ENCODE measurements around the gene C1QTNF8. TPM values are rescaled to one million over a fixed set of nuclear protein-coding genes. Genes with fewer than 3 reads are reported as not detected.
"Not testable (repeated sequence)": the region's sequence is repeated elsewhere in the genome, so short reads cannot be mapped to it uniquely, and the experiment has no call there.

Gene C1QTNF8
- total RNA-seq, 1 experiment from 2014 or later, result not detected

DNA sequence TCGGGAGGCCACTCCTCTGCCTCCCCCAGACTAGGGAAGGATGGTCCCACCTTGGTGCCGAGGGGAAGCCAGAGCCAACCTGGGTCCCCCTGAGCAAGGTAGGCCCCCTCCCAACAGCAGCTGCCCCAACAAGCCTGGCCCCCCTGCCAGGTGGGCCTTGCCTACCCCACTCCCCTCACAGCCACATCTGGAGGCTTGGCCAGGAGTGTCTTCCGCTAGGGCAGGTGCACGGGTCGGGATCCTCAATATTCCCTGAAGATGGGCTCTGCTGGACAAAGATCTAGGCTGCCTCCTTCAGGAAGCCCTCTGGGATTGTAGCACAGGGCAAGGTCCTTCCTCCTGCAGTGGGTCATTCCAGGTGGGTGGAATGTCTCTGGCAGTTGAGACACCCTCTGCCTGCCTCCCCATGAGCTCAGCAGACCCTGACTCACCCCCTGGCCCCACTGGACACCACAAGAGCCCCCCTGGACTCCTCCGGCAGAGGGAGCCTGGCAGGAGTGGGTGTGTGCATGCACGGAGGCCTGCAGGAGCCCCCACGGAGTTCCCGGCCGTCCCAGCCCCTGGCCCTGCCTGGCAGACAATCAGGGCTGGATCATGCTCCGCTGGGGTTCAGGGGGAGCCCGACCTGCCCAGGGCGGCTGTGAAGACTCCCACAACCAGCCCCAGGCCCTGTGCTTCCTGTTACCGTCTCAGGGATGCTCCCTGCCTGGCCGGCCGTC is 435 bp downstream of the C1QTNF8 start:
- Histone ChIP-seq H3K9ac (ENCODE audit: low read length) (no peak overlapping the region), H3K4me2 (ENCODE audit: low read depth, low read length, poor library complexity, severe bottlenecking) (no peak overlapping the region), H2AFZ (ENCODE audit: low read length) (no peak overlapping the region), H3K27ac (ENCODE audit: low read length) (no peak overlapping the region), H3K4me3 (ENCODE audit: low read length) (no peak overlapping the region), H3K79me2 (ENCODE audit: low read length) (no peaks in the 10 kb centered on the region), H3K27me3 (ENCODE audit: low read length) (no peaks in the 10 kb centered on the region), H3K9me2 (replicated peaks; ENCODE audit: insufficient read depth, low read length) (no peaks in the 10 kb centered on the region), H3K4me1 (ENCODE audit: low read length) (peaks cover 3% of the 10 kb centered on the region; the same call in 1 of the 2 replicates), H4K20me1 (ENCODE audit: insufficient read depth, low read depth, low read length) (peaks cover 8% of the 10 kb centered on the region; the same call in 1 of the 2 replicates), H3K36me3 (ENCODE audit: insufficient read depth, low read length) (no peaks in the 10 kb centered on the region), H3K9me3 (ENCODE audit: low read length) (no peaks in the 10 kb centered on the region)
- no peak for DNase-seq

DNA sequence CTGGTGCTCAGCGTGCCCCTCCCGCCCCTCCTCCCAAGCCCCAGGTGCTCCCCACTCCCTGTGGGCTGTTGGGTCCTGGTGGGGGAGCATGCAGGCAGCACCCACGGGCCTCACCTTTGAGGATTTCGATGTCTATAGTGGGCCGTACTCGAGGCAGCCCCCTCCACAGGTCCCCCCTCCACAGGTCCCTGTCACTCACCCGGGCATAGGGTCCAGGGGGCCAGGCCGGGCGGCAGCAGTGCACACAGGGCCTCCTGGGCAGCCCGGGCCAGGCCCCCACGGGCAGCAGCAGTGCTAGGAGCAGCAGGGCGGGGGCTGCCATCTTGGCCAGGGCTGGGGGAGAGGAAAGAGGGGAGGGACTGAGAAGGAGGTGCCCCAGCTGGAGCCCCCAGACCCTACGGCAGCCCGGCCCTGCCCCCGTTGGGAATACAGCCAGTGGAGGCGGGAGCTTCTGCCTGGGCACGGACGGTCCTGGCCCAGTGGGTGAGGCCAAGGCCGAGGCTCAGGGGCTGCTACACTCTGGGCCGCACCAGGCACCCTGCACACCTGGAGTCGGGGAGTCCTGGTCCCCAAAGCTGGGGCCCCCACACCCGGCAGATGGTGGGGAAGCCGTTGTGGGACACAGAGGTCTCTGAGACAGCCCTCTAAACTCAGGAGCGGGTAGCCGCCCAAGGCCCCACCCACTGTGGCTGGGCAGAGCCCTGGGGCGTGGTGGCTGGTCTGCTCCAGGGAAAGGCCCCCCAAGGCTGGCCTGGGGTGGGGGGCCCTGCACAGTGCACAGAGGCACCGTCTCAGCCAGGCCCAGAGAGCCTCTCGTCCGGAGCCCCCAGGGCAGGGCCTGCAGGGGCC is 1.2 kb downstream of the C1QTNF8 start:
- Histone ChIP-seq H3K27me3 (ENCODE audit: low read length) (no peaks in the 10 kb centered on the region), H3K27ac (ENCODE audit: low read length) (no peak overlapping the region), H2AFZ (ENCODE audit: low read length) (no peak overlapping the region), H3K9me2 (replicated peaks; ENCODE audit: insufficient read depth, low read length) (no peaks in the 10 kb centered on the region), H3K4me2 (ENCODE audit: low read depth, low read length, poor library complexity, severe bottlenecking) (no peak overlapping the region), H3K4me1 (ENCODE audit: low read length) (peaks cover 3% of the 10 kb centered on the region; the same call in 1 of the 2 replicates), H3K9ac (ENCODE audit: low read length) (no peak overlapping the region), H3K79me2 (ENCODE audit: low read length) (no peaks in the 10 kb centered on the region), H3K4me3 (ENCODE audit: low read length) (no peak overlapping the region), H3K9me3 (ENCODE audit: low read length) (no peaks in the 10 kb centered on the region), H3K36me3 (ENCODE audit: insufficient read depth, low read length) (no peaks in the 10 kb centered on the region), H4K20me1 (ENCODE audit: insufficient read depth, low read depth, low read length) (peaks cover 8% of the 10 kb centered on the region; the same call in 1 of the 2 replicates)
- DNase-seq, result peak; percentile 64

DNA sequence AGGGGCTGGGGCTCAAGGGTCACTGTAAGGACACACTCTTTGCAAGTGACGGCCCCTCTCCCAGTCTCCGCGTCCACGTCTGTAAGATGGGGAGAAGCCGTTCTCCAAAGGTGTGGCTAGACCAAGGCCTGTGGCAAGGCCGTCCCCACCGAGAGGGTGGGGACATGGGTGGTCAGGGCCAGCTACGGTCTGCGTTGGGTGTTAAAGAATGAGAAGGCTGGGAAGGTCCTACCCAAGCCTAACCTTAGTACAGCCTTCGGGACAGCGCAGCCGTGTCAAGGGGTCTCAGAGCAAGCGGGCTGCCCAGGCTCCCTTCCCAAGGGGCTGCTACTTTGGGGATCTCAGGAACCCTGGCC is 1.9 kb downstream of the C1QTNF8 start:
- Histone ChIP-seq H3K4me1 (ENCODE audit: low read length) (peaks cover 3% of the 10 kb centered on the region; the same call in 1 of the 2 replicates), H3K79me2 (ENCODE audit: low read length) (no peaks in the 10 kb centered on the region), H2AFZ (ENCODE audit: low read length) (no peak overlapping the region), H4K20me1 (ENCODE audit: insufficient read depth, low read depth, low read length) (peaks cover 8% of the 10 kb centered on the region; the same call in 1 of the 2 replicates), H3K27ac (ENCODE audit: low read length) (no peak overlapping the region), H3K27me3 (ENCODE audit: low read length) (no peaks in the 10 kb centered on the region), H3K9me2 (replicated peaks; ENCODE audit: insufficient read depth, low read length) (no peaks in the 10 kb centered on the region), H3K4me2 (ENCODE audit: low read depth, low read length, poor library complexity, severe bottlenecking) (no peak overlapping the region), H3K9me3 (ENCODE audit: low read length) (no peaks in the 10 kb centered on the region), H3K9ac (ENCODE audit: low read length) (no peak overlapping the region), H3K36me3 (ENCODE audit: insufficient read depth, low read length) (no peaks in the 10 kb centered on the region), H3K4me3 (ENCODE audit: low read length) (no peak overlapping the region)
- no peak for DNase-seq

DNA sequence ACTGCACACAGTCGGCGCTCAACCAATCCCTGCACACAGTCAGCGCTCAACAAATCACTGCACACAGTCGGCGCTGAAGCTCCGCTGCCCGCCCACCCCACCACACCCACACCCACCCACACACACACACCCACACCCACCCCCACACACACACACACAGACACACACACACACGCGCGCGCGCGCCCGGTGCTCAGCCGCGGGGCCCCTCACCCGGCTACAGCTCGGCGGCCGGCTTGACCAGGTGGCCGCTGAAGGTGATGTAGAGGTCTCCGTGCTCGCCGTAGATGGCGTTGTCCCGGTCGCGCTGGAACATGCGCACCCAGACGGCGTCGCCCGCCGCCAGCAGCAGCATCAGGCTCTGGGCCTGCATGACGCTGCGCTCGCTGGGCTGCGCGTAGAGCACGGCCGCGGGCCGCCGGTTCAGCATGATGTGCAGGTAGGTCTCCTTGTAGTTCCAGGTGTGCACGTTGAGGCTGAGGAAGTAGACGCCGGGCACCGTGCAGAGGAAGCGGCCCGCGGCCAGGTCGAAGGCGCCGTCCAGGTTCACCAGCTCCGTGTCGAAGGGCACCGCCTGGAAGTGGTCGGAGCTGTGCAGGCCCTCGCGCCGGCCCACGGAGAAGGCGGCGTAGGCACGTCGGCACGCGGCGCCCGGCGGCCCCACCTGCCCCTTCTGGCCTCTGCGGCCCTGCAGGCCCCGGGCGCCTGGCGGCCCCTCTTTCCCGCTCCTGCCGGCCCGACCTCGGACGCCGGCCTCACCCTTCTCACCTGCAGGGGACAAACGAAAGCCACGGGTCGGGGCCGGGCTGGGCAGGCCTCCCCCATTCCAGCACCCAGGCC is 2.5 kb downstream of the C1QTNF8 start:
- Histone ChIP-seq H3K36me3 (ENCODE audit: insufficient read depth, low read length) (no peaks in the 10 kb centered on the region), H3K9ac (ENCODE audit: low read length) (no peak overlapping the region), H3K4me2 (ENCODE audit: low read depth, low read length, poor library complexity, severe bottlenecking) (no peak overlapping the region), H3K79me2 (ENCODE audit: low read length) (no peaks in the 10 kb centered on the region), H3K4me1 (ENCODE audit: low read length) (peaks cover 3% of the 10 kb centered on the region; the same call in 1 of the 2 replicates), H2AFZ (ENCODE audit: low read length) (no peak overlapping the region), H3K9me3 (ENCODE audit: low read length) (no peaks in the 10 kb centered on the region), H3K9me2 (replicated peaks; ENCODE audit: insufficient read depth, low read length) (no peaks in the 10 kb centered on the region), H3K27me3 (ENCODE audit: low read length) (no peaks in the 10 kb centered on the region), H4K20me1 (ENCODE audit: insufficient read depth, low read depth, low read length) (peaks cover 8% of the 10 kb centered on the region; the same call in 1 of the 2 replicates), H3K4me3 (ENCODE audit: low read length) (no peak overlapping the region), H3K27ac (ENCODE audit: low read length) (no peak overlapping the region)
- DNase-seq, result no peak

DNA sequence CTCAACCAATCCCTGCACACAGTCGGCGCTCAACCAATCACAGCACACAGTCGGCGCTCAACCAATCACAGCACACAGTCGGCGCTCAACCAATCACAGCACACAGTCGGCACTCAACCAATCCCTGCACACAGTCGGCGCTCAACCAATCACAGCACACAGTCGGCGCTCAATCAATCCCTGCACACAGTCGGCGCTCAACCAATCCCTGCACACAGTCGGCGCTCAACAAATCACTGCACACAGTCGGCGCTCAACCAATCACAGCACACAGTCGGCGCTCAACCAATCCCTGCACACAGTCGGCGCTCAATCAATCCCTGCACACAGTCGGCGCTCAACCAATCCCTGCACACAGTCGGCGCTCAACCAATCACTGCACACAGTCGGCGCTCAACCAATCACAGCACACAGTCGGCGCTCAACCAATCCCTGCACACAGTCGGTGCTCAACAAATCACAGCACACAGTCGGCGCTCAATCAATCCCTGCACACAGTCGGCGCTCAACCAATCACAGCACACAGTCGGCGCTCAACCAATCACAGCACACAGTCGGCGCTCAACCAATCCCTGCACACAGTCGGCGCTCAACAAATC is 3.3 kb downstream of the C1QTNF8 start:
- not testable (repeated sequence) for H3K27ac ChIP-seq (ENCODE audit: low read length); H3K79me2 ChIP-seq (ENCODE audit: low read length); H4K20me1 ChIP-seq (ENCODE audit: insufficient read depth, low read depth, low read length); H3K9me3 ChIP-seq (ENCODE audit: low read length); H3K4me1 ChIP-seq (ENCODE audit: low read length); H3K4me3 ChIP-seq (ENCODE audit: low read length); H3K36me3 ChIP-seq (ENCODE audit: insufficient read depth, low read length); H3K9ac ChIP-seq (ENCODE audit: low read length); H3K4me2 ChIP-seq (ENCODE audit: low read depth, low read length, poor library complexity, severe bottlenecking); H3K27me3 ChIP-seq (ENCODE audit: low read length); H3K9me2 ChIP-seq (replicated peaks; ENCODE audit: insufficient read depth, low read length); H2AFZ ChIP-seq (ENCODE audit: low read length); DNase-seq

DNA sequence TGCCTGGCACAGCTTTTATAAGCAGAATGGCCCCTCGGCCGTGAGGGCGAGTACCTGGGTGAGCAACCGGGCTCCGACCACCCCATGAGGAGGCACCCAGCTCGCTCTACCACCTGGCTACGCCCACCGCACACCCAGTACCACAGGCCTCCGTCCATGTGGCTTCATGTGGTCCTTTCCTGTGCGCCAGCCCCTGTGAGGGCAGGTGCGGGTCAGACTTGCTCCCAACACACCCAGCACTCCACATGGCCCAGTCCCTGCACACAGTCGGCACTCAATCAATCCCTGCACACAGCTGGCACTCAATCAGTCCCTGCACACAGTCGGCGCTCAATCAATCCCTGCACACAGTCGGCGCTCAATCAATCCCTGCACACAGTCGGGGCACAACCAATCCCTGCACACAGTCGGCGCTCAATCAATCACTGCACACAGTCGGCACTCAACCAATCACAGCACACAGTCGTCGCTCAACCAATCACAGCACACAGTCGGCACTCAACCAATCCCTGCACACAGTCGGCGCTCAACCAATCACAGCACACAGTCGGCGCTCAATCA is 4.0 kb downstream of the C1QTNF8 start:
- DNase-seq, result no peak
- H3K27me3 ChIP-seq (ENCODE audit: low read length), result no peaks in the 10 kb centered on the region
- H3K4me3 ChIP-seq (ENCODE audit: low read length), result no peak overlapping the region
- no peaks in the 10 kb centered on the region for H3K4me1 ChIP-seq (ENCODE audit: low read length)
- no peak overlapping the region for H3K27ac ChIP-seq (ENCODE audit: low read length)
- H3K4me2 ChIP-seq (ENCODE audit: low read depth, low read length, poor library complexity, severe bottlenecking), result no peak overlapping the region
- H2AFZ ChIP-seq (ENCODE audit: low read length), result no peak overlapping the region
- H3K9me2 ChIP-seq (replicated peaks; ENCODE audit: insufficient read depth, low read length), result no peaks in the 10 kb centered on the region
- no peaks in the 10 kb centered on the region for H3K9me3 ChIP-seq (ENCODE audit: low read length)
- no peak overlapping the region for H3K9ac ChIP-seq (ENCODE audit: low read length)
- H4K20me1 ChIP-seq (ENCODE audit: insufficient read depth, low read depth, low read length), result peaks cover 8% of the 10 kb centered on the region; the same call in 1 of the 2 replicates
- H3K79me2 ChIP-seq (ENCODE audit: low read length), result no peaks in the 10 kb centered on the region
- H3K36me3 ChIP-seq (ENCODE audit: insufficient read depth, low read length), result no peaks in the 10 kb centered on the region

DNA sequence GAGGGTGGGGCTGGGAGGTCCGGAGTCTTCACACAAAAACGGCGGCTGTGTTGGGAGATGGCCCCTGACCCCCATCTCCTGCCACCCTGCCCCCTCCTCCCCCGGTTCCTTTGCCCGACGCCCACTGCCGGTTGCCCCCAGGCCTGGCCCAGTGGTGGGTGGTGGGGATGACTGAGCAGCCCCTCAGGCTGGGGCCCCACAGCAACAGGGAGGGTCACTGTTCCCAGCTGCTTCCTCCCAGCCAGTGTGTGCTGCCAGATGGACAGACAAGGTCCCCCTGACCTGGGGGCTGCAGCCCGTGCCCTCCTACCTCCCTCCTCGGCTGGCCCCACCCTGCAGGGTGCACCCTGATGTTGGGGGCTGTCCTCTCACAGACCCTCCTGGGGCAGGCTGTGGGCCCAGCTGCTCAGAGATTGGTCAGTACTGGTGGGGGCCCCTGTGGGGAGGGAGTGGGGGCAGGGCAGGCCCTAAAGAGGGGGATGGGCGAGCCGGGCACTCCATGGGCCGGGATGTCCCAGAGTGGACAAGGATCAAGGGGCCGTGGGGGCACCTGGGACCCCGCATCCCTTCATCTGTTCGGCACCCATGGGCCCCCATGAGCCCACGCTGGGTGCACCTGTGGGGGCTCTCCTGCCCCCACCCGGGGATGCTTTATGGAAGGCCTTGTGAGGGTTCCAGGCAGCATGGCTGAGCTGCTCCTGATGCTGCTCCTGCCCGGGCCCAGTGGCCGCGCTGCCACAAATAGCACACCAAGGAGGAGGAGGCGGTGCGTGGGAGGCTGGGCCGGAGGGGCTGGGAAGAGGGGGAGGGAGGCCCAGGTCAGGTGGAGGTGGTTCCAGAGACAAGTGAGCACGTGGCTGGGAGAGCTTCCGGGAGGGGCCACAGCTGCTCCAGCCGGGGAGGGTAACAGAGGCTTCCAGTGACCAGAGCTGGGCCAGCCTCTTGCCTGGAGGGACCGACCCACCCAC is 5.1 kb downstream of the C1QTNF8 start:
- H3K4me3 ChIP-seq (ENCODE audit: low read length), result no peak overlapping the region
- H3K9me2 ChIP-seq (replicated peaks; ENCODE audit: insufficient read depth, low read length), result no peaks in the 10 kb centered on the region
- no peak overlapping the region for H2AFZ ChIP-seq (ENCODE audit: low read length)
- no peaks in the 10 kb centered on the region for H3K36me3 ChIP-seq (ENCODE audit: insufficient read depth, low read length)
- no peaks in the 10 kb centered on the region for H3K9me3 ChIP-seq (ENCODE audit: low read length)
- no peaks in the 10 kb centered on the region for H3K27me3 ChIP-seq (ENCODE audit: low read length)
- H4K20me1 ChIP-seq (ENCODE audit: insufficient read depth, low read depth, low read length), result peaks cover 8% of the 10 kb centered on the region; the same call in 1 of the 2 replicates
- H3K4me2 ChIP-seq (ENCODE audit: low read depth, low read length, poor library complexity, severe bottlenecking), result no peak overlapping the region
- H3K79me2 ChIP-seq (ENCODE audit: low read length), result no peaks in the 10 kb centered on the region
- no peak for DNase-seq
- H3K27ac ChIP-seq (ENCODE audit: low read length), result no peak overlapping the region
- H3K4me1 ChIP-seq (ENCODE audit: low read length), result no peaks in the 10 kb centered on the region
- no peak overlapping the region for H3K9ac ChIP-seq (ENCODE audit: low read length)

All from Karpas-422 (cell line).